IPS-15b (cell line): Measurements from ENCODE around the gene NYAP2.

Experiments
- H3K27me3 ChIP-seq: one replicate; pipeline ENCODE4 v1.6.1; 2013; ENCODE audit warnings: low read length; ENCODE audit not compliant: control insufficient read depth, insufficient read depth
- H3K36me3 ChIP-seq: one replicate; pipeline ENCODE4 v1.6.1; 2013; ENCODE audit warnings: low read length; ENCODE audit not compliant: control insufficient read depth, insufficient read depth
- H3K4me1 ChIP-seq: one replicate; pipeline ENCODE4 v1.6.1; 2013; ENCODE audit warnings: mild to moderate bottlenecking, low read length; ENCODE audit not compliant: control insufficient read depth, insufficient read depth
- H3K4me3 ChIP-seq: one replicate; pipeline ENCODE4 v1.5.1; 2013; ENCODE audit warnings: low read depth, low read length
- H3K9ac ChIP-seq: one replicate; pipeline ENCODE4 v1.6.1; 2013; ENCODE audit warnings: low read depth, mild to moderate bottlenecking, low read length
- H3K9me3 ChIP-seq: one replicate; pipeline ENCODE4 v1.6.1; 2013; ENCODE audit warnings: mild to moderate bottlenecking, low read length; ENCODE audit not compliant: control insufficient read depth, insufficient read depth

NYAP2 gene

GRCh38 chr2:225574582-225575138 lies 175.2 kb downstream of the NYAP2 start:
- Histone ChIP-seq H3K27me3 (no peaks in the 10 kb centered on the region), H3K4me3 (no peak overlapping the region), H3K9me3 (peaks cover 5% of the 10 kb centered on the region), H3K9ac (no peak overlapping the region), H3K36me3 (no peaks in the 10 kb centered on the region), H3K4me1 (no peaks in the 10 kb centered on the region)

- no peak overlapping the region for H3K9ac ChIP-seq
Observed at GRCh38 chr2:225581135-225581534, 181.6 kb downstream of the NYAP2 start.

GRCh38 chr2:225581906-225582305 lies 182.4 kb downstream of the NYAP2 start:
- H3K4me1 ChIP-seq = no peaks in the 10 kb centered on the region
- no peaks in the 10 kb centered on the region for H3K36me3 ChIP-seq
- no peaks in the 10 kb centered on the region for H3K27me3 ChIP-seq
- H3K9me3 ChIP-seq = no peaks in the 10 kb centered on the region
- no peak overlapping the region for H3K4me3 ChIP-seq
- no peak overlapping the region for H3K9ac ChIP-seq

More at GRCh38 chr2:225581135-225581534, 181.6 kb downstream of the NYAP2 start:
- H3K36me3 ChIP-seq = no peaks in the 10 kb centered on the region
- H3K9me3 ChIP-seq = no peaks in the 10 kb centered on the region
- H3K4me1 ChIP-seq = no peaks in the 10 kb centered on the region
- no peak overlapping the region for H3K4me3 ChIP-seq
- H3K27me3 ChIP-seq = no peaks in the 10 kb centered on the region

DNA sequence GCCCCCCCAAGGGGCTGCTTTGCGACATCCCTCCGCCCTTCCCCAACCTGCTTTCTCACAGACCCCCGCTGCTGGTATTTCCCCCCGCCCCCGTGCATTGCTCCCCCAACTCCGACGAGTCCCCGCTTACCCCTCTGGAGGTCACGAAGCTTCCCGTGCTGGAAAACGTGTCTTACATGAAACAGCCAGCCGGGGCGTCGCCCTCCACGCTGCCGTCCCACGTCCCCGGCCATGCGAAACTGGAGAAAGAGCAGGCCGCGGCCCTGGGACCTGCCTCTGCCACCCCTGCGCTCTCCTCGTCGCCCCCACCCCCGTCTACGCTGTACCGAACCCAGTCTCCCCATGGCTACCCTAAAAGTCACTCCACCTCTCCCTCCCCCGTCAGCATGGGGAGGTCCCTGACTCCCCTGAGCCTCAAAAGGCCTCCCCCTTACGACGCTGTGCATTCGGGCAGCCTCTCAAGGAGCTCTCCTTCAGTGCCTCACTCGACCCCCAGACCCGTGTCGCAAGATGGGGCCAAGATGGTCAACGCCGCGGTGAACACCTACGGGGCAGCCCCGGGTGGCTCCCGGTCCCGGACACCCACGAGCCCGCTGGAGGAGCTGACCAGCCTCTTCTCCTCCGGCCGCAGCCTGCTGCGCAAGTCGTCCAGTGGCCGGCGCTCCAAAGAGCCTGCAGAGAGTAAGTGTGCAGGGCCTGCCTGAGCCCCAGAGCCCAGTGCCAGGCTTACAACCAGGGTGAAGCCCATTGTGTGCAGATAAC lies 183.0 kb downstream of the NYAP2 start:
- Histone ChIP-seq H3K36me3 (no peaks in the 10 kb centered on the region), H3K4me1 (no peaks in the 10 kb centered on the region), H3K27me3 (no peaks in the 10 kb centered on the region), H3K4me3 (no peak overlapping the region), H3K9ac (no peak overlapping the region), H3K9me3 (no peaks in the 10 kb centered on the region)

DNA sequence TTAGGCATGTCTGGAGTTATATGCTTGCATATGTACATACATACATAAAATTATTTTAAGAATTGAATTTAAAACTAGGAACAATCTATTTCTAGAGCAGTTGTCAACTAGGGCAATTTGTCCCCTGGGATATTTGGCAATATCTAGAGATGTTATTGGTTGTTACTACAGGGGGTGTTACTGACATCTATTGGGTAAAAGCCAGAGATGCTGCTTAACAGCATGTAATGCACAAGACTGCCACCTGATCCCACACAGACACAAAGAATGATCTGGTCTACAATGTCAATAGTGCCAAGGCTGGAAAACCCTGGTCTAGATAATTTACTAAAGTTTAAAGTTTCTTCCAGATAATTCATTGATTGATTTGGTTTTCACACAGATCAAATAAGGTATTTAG lies 185.3 kb downstream of the NYAP2 start:
- H3K4me1 ChIP-seq = no peaks in the 10 kb centered on the region
- no peak overlapping the region for H3K4me3 ChIP-seq
- no peaks in the 10 kb centered on the region for H3K36me3 ChIP-seq
- no peak overlapping the region for H3K9ac ChIP-seq
- H3K9me3 ChIP-seq = no peaks in the 10 kb centered on the region
- H3K27me3 ChIP-seq = no peaks in the 10 kb centered on the region

DNA sequence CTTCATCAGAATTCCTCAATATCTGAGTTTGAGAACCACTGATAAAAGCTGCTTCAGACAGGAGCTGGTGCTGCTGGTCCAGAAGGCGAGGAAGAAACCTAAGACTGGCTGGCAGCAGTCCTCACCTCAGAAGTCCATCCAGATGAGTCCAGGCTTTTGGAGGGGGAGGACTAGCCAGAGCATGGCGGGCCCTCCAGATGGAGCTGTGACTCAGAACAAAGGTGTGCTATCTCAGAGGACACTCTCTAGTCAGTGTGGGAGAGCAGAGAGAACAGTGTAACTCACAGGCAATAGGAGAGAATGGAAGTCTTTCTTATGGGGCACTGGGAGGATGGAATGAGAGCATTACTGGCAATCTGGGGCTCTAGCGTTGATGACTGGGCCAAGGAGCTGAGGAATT lies 191.4 kb downstream of the NYAP2 start:
- no peaks in the 10 kb centered on the region for H3K4me1 ChIP-seq
- no peak overlapping the region for H3K9ac ChIP-seq
- H3K4me3 ChIP-seq = no peak overlapping the region
- H3K9me3 ChIP-seq = no peaks in the 10 kb centered on the region
- no peaks in the 10 kb centered on the region for H3K27me3 ChIP-seq
- H3K36me3 ChIP-seq = no peaks in the 10 kb centered on the region

GRCh38 chr2:225597911-225598310 lies 198.4 kb downstream of the NYAP2 start:
- Histone ChIP-seq H3K27me3 (no peaks in the 10 kb centered on the region), H3K4me3 (no peak overlapping the region), H3K9ac (no peak overlapping the region), H3K36me3 (no peaks in the 10 kb centered on the region), H3K9me3 (peaks cover 4% of the 10 kb centered on the region), H3K4me1 (no peaks in the 10 kb centered on the region)

GRCh38 chr2:225598426-225598825 lies 198.9 kb downstream of the NYAP2 start:
- H3K9ac ChIP-seq = no peak overlapping the region
- no peaks in the 10 kb centered on the region for H3K36me3 ChIP-seq
- H3K9me3 ChIP-seq = peaks cover 4% of the 10 kb centered on the region
- H3K4me3 ChIP-seq = no peak overlapping the region
- no peaks in the 10 kb centered on the region for H3K27me3 ChIP-seq
- H3K4me1 ChIP-seq = no peaks in the 10 kb centered on the region

DNA sequence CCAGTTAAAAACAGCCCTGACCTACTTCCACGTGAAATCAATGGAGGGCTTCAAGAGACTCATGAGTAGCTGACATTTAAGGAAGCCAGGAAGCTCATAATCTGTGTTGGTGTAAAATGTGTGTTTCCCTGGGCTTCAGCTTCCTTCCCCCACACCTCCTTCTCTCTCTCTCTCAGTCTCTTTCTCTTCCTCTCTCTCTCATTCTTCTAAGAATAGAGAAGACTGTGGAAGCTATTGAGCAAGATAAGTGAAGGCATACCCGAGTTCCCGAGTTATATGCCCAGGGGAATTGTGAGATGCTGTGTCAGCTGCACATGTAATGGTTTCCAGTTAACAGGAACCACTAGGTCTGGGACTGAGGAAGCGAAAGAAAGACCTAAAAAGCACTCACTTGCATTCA lies 199.4 kb downstream of the NYAP2 start:
- H3K4me3 ChIP-seq = no peak overlapping the region
- H3K36me3 ChIP-seq = no peaks in the 10 kb centered on the region
- no peaks in the 10 kb centered on the region for H3K27me3 ChIP-seq
- peaks cover 4% of the 10 kb centered on the region for H3K9me3 ChIP-seq
- H3K9ac ChIP-seq = no peak overlapping the region
- no peaks in the 10 kb centered on the region for H3K4me1 ChIP-seq

- no peaks in the 10 kb centered on the region for H3K4me1 ChIP-seq
- peaks cover 4% of the 10 kb centered on the region for H3K9me3 ChIP-seq
- no peak overlapping the region for H3K4me3 ChIP-seq
- H3K27me3 ChIP-seq = no peaks in the 10 kb centered on the region
- H3K9ac ChIP-seq = no peak overlapping the region
- no peaks in the 10 kb centered on the region for H3K36me3 ChIP-seq
Observed at GRCh38 chr2:225599856-225600255, 200.3 kb downstream of the NYAP2 start.

DNA sequence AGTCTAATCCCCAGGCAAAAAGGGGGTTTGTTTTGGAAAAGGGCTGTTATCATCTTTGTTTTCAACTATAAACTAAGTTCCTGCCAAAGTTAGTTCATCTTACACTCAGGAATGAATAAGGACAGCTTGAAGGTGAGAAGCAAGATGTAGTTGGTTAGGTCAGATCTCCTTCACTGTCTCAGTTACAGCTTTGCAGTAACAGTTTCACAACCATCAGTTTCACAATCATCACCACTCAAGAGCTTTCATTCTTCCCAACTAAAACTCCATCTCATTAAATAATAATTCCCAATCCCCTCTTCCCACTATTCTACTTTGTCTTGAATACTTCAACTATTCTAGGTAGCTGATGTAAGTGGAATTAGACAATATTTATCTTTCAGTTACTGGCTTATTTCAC lies 200.9 kb downstream of the NYAP2 start:
- H3K9ac ChIP-seq = no peak overlapping the region

GRCh38 chr2:225600865-225601264 lies 201.4 kb downstream of the NYAP2 start:
- Histone ChIP-seq H3K36me3 (no peaks in the 10 kb centered on the region), H3K4me1 (no peaks in the 10 kb centered on the region), H3K4me3 (no peak overlapping the region), H3K9me3 (peaks cover 4% of the 10 kb centered on the region), H3K27me3 (no peaks in the 10 kb centered on the region), H3K9ac (no peak overlapping the region)

More for the DNA sequence above, 200.9 kb downstream of the NYAP2 start:
- Histone ChIP-seq H3K27me3 (no peaks in the 10 kb centered on the region), H3K36me3 (no peaks in the 10 kb centered on the region), H3K4me1 (no peaks in the 10 kb centered on the region), H3K4me3 (no peak overlapping the region), H3K9me3 (peaks cover 4% of the 10 kb centered on the region)
